NCI-H2029 (cell line): Measurements from ENCODE around the gene UVSSA.

Experiments
- DNase-seq: peaks from one replicate; lab custom pipeline; 2025; lab: John Stamatoyannopoulos, UW

The UVSSA gene

GRCh38 chr4:1396806-1397455 is 49.9 kb downstream of the UVSSA start:
- DNase-seq: no peak

GRCh38 chr4:1398681-1399507 is 51.9 kb downstream of the UVSSA start:
- no peak for DNase-seq

GRCh38 chr4:1399508-1400190 is 52.6 kb downstream of the UVSSA start:
- no peak for DNase-seq

DNA sequence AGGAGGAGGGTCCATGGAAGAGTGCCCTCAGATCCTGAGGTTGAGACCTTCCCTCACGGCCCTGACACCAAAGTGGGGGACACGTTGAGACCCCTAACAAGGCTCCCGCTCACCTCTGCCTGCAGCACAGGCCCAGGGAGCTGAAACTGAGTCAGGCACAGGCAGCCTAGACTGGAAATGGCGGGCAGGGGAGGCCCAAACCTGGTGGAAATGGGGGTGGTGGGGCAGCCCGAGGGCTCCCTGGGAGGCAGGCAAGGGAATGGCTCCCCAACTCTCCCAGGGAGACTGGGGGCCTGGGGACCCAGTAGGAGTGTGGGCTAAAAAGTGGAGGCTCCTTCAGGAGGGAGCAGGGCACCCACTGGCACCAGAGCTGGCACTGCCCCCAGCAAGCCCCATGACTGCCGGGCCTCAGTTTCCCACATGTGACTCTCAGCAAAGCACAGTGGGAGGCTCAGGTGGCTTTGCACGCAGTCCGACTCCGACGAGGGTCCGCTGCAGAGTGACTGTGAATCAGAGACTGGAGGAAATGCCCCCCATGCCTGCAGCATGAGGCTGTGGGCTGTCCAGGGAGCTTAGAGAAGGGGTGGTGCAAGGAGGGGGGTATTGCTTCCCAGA is 53.3 kb downstream of the UVSSA start:
- DNase-seq: no peak

DNA sequence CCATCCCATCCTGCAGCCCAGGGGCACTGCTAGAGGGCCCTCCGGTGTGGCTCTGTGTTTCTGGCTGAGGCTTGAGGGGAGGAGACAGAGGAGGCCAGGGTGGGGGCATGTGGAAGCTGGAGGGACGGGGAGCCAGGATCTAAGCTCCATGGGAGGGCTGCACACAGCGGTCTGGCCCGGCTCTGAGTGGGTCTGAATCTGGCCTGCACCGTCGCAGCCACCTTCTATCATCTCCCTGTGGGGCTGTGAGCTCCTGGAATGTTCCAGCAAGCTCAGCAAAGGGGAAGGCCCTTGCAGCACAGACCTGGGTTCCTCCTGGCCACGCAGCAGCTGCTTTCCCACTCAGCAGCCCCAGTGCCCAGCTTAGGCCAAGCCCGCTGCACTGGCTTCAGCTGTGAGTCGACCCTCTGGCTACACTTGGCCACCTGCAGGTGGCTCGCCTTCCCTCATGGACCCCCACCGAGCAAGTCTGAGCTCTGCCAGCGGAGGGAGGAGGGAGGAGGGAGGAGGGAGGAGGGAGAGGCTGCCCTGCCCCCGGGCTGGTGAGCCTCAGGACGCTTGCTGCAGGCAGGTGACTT is 53.9 kb downstream of the UVSSA start:
- no peak for DNase-seq

DNA sequence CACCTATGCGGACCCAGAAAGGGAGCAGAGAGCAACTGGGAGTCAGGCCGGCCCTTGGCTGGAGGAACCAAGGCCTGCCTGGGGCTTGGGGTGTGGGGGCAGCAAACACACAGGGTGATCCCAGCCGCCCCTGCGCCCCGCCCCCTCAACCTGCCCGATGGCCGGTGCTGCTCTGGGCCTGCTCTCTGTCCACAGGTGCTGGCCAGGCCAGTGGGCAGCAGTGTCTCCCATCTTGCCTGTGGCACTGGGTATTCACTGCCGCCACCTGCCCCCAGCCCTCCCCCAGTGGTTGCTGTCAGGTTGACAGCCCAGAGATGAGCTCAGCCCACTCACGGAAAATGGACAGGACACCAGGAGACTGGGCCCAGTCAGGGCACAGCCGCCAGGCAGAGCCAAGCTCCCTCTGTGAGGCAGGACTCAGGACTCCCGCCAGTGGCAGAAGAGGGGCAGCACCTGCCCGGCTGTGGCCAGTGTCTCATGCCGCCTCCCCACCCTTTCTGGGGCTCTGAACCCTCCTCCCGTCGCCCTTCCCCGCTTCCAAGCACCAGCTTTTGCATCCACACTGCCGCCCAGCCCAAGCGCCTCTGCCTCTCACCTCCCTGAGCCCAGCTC is 54.5 kb downstream of the UVSSA start:
- no peak for DNase-seq

- DNase-seq: no peak
Measured at GRCh38 chr4:1402021-1402515, 55.1 kb downstream of the UVSSA start.

- DNase-seq: no peak
Measured at GRCh38 chr4:1402516-1403091, 55.6 kb downstream of the UVSSA start.

DNA sequence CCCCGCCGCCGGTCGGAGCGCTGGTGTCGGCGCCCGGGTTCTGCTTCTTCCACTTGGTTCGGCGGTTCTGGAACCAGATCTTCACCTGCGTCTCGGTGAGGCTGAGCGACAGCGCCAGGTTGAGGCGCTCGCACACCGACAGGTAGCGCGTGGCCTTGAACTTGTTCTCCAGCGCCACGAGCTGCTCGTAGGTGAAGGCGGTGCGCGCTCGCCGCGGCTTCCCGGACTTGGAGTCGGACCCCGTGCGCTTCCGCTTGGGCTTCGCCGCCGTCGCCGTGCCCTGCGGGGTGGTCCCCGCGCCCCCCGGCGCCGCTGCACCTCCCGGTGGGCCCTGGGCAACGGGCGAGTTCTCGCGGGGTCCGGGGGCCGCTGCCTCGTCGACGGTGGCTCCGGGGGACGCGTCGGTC is 56.2 kb downstream of the UVSSA start:
- DNase-seq: no peak

DNA sequence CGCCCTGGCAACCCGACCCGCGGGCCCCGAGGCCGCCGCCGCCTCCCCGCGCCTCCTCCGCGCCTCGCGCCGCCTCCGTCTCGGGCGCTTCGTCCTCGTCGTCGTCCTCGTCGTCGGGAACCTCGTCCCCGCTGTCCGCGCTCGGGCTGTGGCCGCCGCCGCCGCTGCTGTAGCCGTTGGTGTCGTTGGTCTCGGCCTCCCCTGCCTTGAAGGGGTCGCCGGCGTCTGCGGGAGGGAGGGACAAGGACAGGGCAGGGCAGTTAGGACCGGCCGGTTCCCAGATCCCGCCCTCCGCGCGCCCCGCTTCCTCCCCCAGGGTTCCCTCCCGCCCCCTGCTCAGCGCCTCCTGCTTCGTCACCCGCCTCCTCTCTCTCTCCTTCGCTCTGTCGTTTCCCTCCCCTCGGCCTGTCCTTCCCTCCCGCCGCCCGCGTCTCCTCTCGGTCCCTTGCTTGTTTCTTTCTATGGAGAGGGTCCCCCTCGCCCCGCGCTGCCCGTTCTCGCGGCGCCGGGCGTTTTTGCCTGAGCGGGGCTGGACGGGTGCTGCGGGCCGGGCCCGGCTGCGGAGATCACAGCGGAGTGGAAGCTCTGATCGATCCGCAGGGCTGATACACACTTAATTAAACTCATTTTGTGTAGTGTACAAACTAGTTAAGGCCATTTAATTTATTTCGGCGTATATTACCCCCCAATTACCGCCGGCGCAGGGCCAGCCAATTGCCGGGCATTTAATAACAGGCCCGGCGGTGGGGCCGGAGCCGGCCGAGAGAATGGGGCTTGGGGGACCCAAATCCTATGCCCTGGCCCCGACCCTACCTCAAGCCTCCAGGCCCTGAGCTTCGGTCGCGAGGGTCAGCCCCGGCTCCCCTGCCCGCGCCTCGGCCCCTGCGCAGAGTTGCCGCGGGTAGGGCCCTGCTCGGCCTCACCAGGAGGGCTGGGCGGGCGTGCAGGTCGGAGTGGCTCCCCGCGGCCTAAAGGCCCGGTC is 56.9 kb downstream of the UVSSA start:
- no peak for DNase-seq

DNA sequence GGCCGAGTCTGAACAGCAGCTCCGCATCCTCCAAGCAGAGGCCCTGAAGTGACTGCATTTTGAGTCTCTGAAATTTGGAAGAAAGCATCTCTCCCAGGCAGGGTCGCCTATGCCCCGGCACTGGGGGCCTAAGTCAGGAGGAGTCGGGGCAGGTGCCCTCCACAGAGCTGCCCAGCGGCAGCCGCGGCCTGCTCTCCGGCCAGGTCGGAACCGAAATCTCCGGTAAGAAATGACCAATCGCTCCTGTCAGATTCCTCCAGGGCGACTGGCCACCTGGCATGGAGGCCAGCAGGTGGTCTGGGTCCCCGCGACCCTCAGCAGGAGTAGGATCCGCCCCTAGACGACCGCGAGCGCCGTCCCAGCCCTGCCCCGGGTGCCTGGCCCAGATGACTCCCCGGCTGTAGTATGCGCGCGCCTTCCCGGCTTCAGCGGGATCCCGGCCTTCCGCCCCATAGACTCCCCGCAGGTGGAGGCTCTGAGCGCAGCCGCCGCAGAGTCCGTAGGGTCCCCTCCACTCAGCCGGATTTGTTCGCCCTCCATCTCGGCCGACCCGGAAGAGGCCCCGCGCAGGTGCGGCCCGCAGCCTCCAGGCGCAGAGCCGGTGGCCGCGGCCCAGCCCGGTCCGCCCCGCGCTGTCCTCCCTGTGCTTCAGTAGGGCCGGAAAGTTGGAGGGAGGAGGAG is 57.7 kb downstream of the UVSSA start:
- no peak for DNase-seq

- no peak for DNase-seq
Measured at GRCh38 chr4:1405254-1405635, 58.2 kb downstream of the UVSSA start.

GRCh38 chr4:1405636-1406393 is 58.8 kb downstream of the UVSSA start:
- DNase-seq: no peak

DNA sequence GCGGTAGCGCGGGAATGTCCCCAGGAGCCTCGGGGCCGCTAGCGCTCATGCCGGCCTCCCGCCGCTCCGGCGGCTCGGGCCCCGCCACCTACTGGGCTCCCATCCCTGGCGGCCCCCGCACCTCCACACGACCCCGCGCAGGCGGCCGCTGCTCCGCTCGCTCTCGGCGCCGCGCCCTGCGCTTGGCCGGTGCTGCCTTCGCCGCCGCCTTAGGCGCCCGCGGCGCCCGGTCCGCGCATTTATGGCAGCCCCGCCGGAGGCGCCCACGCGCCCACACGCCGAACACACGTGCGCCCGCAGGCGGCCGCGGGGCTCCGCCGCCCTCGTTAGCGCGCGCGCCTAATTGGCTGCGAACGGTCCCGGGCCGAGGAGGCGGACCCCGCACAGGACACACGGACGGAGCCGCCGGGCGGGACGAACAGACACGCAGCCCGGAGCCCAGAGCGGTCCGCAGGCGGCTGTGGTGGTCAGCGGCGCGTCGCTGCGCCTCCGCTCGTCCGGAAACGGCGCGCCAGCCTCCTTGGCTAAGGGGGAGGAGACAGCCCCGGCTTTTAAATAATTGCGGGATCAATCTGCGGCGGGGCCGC is 59.5 kb downstream of the UVSSA start, which contains the start of gene NKX1-1:
Gene NKX1-1, minus strand, starts transcription at position 49 of the 587 bp plus-strand sequence. Its CDS starts 0 bp downstream, at position 49.
- no peak for DNase-seq

DNA sequence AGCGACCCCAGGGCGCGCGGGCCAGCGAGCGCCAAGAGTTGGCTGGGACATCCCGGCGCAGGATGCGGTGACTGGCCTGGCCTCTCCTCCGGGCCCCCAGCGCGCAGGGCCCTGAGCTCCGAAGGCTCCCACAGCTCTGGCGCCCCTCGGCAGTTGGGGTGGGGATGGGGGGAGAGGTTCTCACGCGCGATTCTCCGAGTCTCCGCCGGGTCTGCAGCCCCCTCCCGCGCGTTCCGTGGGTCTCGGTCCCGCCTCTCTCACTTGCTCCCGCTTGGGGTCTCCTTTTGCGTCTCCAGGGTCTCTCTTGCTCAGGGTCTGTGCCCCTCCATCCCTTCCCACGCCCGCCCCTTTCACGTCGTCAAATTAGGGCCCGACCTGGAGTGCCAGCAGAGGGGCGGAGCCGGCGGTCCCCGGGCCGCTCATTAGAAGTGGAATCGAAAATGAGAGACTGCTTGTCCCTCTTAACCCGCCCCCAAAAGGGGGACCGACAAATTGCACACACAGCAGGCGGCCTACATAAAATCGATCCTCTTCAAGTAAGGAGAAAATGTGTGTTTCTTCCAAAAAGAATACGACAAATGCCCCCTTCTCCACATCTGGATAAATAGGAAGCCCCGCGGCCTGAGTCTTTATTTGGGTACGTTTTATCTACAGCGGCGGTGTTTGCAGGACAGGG is 60.1 kb downstream of the UVSSA start:
- no peak for DNase-seq

DNA sequence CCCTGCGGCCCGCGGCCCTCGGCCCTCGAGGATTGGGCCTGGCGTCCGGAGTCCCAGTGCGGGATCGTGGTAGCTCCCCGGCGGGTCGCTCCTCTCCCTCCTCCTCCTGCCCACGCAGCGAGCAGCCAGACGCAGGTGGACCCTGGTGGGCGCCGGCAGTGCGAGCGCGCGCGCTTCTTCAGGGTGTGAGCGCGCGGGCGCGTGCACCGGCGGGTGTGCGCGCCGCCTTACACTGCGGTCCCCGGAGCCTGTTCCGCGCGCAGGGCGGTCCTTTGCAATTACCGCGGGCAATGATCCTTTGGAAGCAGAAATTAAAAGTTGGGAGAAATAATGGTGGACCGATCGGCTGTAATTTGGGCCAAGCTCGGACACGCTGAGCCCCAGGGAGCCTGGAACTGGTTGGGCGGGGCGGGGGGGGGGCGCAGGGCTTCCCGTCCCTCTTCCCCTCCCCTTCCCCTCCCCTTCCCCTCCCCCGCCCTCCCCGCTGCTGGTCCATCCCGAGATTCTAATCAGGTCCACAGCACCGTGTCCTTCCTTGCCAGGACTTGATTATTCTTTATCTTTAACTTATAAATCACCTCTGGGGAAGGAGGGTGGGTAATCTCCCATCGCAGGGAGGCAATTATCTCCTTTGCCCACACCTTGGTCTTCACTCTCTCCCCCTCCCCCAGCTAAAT is 60.8 kb downstream of the UVSSA start:
- DNase-seq: no peak

DNA sequence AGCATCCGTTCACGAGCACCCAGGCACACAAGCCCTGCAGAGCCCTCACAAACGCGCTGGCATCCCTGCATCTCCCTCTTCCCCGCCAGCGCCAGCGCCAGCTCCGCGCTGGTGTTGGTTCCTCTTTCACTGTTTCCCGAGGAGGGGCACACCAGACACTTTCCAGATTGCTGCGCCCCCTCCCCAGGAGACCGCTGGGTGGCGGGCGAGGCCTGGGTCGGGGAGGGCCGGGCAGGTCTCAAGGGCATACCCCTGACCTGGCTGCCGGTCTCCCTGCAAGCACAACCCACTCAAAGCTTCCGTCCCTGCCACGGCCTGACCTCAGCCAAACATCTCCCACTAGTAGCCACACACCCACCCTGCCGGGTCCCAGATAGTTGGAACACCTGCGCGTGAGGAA is 61.4 kb downstream of the UVSSA start:
- no peak for DNase-seq
